DND-41 (cell line): Measurements from ENCODE around the gene TMBIM4.
A peak's percentile ranks its signal among the peaks of the same experiment; 100 is the strongest.

Experiments
- EZH2 ChIP-seq: IDR thresholded peaks from 3 replicates; pipeline ENCODE4 v1.6.1; 2012; ENCODE audit warnings: borderline replicate concordance, low read depth, mild to moderate bottlenecking, moderate library complexity, low read length, inconsistent platforms; ENCODE audit not compliant: severe bottlenecking
- TF ChIP-seq, protein P1 (sequence below): IDR thresholded peaks from 2 replicates; pipeline ENCODE4 v1.5.1; 2012; ENCODE audit warnings: borderline replicate concordance, low read length, moderate library complexity, mild to moderate bottlenecking; ENCODE audit not compliant: poor library complexity, severe bottlenecking; ENCODE audit errors: extremely low read depth

DNA sequence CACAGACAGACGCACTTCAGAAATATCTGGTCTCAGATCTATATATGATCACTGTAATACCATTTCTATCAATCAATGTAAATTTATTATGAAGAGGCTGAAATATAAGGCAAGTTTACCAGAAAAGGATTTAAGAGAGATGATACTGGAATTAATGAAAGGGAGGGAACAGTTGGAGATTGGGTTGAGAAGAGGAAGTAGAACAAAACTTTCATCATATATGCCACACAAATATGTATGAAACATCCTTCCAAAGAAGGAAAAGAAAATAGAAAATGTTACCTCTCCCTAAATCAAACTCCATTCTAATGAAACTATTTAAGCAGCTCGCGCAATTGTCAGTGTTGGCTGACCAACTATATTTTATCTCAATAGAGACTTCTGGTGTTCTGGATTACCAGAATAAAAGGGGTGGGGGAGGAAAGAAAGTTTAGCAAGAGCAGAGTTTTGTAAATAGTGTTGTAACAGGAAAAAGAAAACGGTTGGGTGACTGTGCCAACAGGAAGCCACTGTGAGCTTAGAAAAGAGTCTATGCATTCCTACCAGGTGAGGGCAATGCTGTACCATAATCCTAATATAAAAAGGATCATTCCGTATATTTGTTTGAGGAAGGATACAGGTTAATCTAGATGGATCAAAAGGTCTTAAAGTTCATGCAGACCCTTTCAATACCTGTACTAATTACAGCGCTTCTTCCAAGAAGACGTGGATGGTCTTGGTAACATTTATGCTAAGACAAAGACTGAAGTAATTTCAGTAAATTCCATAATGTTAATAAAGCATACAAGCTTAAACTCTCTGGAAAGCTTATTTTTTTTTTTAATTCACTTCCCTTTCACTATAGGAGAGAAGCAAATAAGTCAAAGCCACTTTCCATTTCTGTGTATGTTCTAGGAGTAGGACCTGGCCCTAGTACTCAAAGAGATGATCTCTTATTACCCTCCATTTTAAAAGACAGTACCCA lies 24.7 kb downstream of the TMBIM4 start:
- TF ChIP-seq, protein P1, sequence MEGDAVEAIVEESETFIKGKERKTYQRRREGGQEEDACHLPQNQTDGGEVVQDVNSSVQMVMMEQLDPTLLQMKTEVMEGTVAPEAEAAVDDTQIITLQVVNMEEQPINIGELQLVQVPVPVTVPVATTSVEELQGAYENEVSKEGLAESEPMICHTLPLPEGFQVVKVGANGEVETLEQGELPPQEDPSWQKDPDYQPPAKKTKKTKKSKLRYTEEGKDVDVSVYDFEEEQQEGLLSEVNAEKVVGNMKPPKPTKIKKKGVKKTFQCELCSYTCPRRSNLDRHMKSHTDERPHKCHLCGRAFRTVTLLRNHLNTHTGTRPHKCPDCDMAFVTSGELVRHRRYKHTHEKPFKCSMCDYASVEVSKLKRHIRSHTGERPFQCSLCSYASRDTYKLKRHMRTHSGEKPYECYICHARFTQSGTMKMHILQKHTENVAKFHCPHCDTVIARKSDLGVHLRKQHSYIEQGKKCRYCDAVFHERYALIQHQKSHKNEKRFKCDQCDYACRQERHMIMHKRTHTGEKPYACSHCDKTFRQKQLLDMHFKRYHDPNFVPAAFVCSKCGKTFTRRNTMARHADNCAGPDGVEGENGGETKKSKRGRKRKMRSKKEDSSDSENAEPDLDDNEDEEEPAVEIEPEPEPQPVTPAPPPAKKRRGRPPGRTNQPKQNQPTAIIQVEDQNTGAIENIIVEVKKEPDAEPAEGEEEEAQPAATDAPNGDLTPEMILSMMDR = peak; percentile 50
- TF ChIP-seq EZH2 = no peak
